ENCODE results near the gene MYLK2. TPM values are rescaled to one million over a fixed set of nuclear protein-coding genes. Genes with fewer than 3 reads are reported as not detected.

The MYLK2 gene
- total RNA-seq, 3 donors from 2014 or later (not counting 1 experiment from before 2014, with no cell fraction given) = 0.12 TPM; not detected in 2

- no peak overlapping the region for H3K4me3 Mint-ChIP-seq
- no peak overlapping the region for H3K27ac Mint-ChIP-seq
- no peaks in the 10 kb centered on the region for H3K4me1 Mint-ChIP-seq
- peaks cover 12 to 23% of the 10 kb centered on the region in 2 donors for H3K27me3 Mint-ChIP-seq (ENCODE audit: low read depth in 2 of 2)
- H3K36me3 Mint-ChIP-seq = no peaks in the 10 kb centered on the region
- H3K27me3 ChIP-seq (ENCODE audit: control insufficient read depth, insufficient read depth, low read length) = peaks cover 2% of the 10 kb centered on the region
- no peak overlapping the region for H3K4me3 ChIP-seq (ENCODE audit: low read length)
- no peak for ATAC-seq
- intact Hi-C loops (cut with micrococcal nuclease) = no loop called here
- TF ChIP-seq CTCF (IDR thresholded peaks at IDR 0.05) = no peak
- no peaks in the 10 kb centered on the region for H3K36me3 ChIP-seq (ENCODE audit: control insufficient read depth, insufficient read depth, low read length)
- peaks cover 5% of the 10 kb centered on the region for H3K4me1 ChIP-seq (ENCODE audit: control insufficient read depth, insufficient read depth, low read length)
- no peaks in the 10 kb centered on the region for H3K9me3 Mint-ChIP-seq
- no peak for DNase-seq
- H3K27ac ChIP-seq (ENCODE audit: low read length) = no peak overlapping the region
- 85% methylated on average over 7 of the region's 7 CpGs for WGBS (ENCODE audit: insufficient coverage)
- no peaks in the 10 kb centered on the region for H3K9me3 ChIP-seq (ENCODE audit: control insufficient read depth, insufficient read depth, low read length)
Observed at GRCh38 chr20:31853481-31853880, 34.3 kb downstream of the MYLK2 start.

GRCh38 chr20:31856516-31856915 is 37.4 kb downstream of the MYLK2 start:
- Histone ChIP-seq H3K4me3 (ENCODE audit: low read length) (no peak overlapping the region), H3K36me3 (ENCODE audit: control insufficient read depth, insufficient read depth, low read length) (no peaks in the 10 kb centered on the region), H3K9me3 (ENCODE audit: control insufficient read depth, insufficient read depth, low read length) (no peaks in the 10 kb centered on the region), H3K27me3 (ENCODE audit: control insufficient read depth, insufficient read depth, low read length) (peaks cover 17% of the 10 kb centered on the region), H3K27ac (ENCODE audit: low read length) (no peak overlapping the region), H3K4me1 (ENCODE audit: control insufficient read depth, insufficient read depth, low read length) (peaks cover 20% of the 10 kb centered on the region)
- Mint-ChIP-seq H3K27ac (no peak overlapping the region), H3K9me3 (no peaks in the 10 kb centered on the region), H3K4me3 (no peak overlapping the region), H3K4me1 (peaks cover 0 to 7% of the 10 kb centered on the region in 2 donors), H3K27me3 (ENCODE audit: low read depth in 2 of 2) (peaks cover 11 to 17% of the 10 kb centered on the region in 2 donors), H3K36me3 (no peaks in the 10 kb centered on the region)
- intact Hi-C loops (cut with micrococcal nuclease) = no loop called here
- no peak for ATAC-seq
- no peak for TF ChIP-seq CTCF (IDR thresholded peaks at IDR 0.05)
- DNase-seq = no peak
- 67% methylated on average over 3 of the region's 3 CpGs for WGBS (ENCODE audit: insufficient coverage)

GRCh38 chr20:31857861-31858759 is 39.0 kb downstream of the MYLK2 start:
- H3K9me3 Mint-ChIP-seq = no peaks in the 10 kb centered on the region
- TF ChIP-seq CTCF (IDR thresholded peaks at IDR 0.05) = no peak
- no peak overlapping the region for H3K4me3 ChIP-seq (ENCODE audit: low read length)
- no peak overlapping the region for H3K27ac Mint-ChIP-seq
- no peak for ATAC-seq
- no peak overlapping the region for H3K4me3 Mint-ChIP-seq
- intact Hi-C loops (cut with micrococcal nuclease) = no loop called here
- DNase-seq = no peak
- peaks cover 9 to 17% of the 10 kb centered on the region in 2 donors for H3K27me3 Mint-ChIP-seq (ENCODE audit: low read depth in 2 of 2)
- peaks cover 25% of the 10 kb centered on the region for H3K4me1 ChIP-seq (ENCODE audit: control insufficient read depth, insufficient read depth, low read length)
- H3K36me3 Mint-ChIP-seq = no peaks in the 10 kb centered on the region
- 62% methylated on average over 13 of the region's 15 CpGs for WGBS (ENCODE audit: insufficient coverage)
- H3K4me1 Mint-ChIP-seq = peaks cover 0 to 13% of the 10 kb centered on the region in 2 donors
- no peaks in the 10 kb centered on the region for H3K9me3 ChIP-seq (ENCODE audit: control insufficient read depth, insufficient read depth, low read length)
- peaks cover 17% of the 10 kb centered on the region for H3K27me3 ChIP-seq (ENCODE audit: control insufficient read depth, insufficient read depth, low read length)
- no peaks in the 10 kb centered on the region for H3K36me3 ChIP-seq (ENCODE audit: control insufficient read depth, insufficient read depth, low read length)
- H3K27ac ChIP-seq (ENCODE audit: low read length) = no peak overlapping the region

Measured in natural killer cell (primary cell).